ENCODE results near the gene DCPS. TPM values are rescaled to one million over a fixed set of nuclear protein-coding genes. Genes with fewer than 3 reads are reported as not detected.
"Not testable (repeated sequence)": the region's sequence is repeated elsewhere in the genome, so short reads cannot be mapped to it uniquely, and the experiment has no call there.

DCPS gene
- total RNA-seq, 1 experiment from 2014 or later, result 37.4 TPM

DNA sequence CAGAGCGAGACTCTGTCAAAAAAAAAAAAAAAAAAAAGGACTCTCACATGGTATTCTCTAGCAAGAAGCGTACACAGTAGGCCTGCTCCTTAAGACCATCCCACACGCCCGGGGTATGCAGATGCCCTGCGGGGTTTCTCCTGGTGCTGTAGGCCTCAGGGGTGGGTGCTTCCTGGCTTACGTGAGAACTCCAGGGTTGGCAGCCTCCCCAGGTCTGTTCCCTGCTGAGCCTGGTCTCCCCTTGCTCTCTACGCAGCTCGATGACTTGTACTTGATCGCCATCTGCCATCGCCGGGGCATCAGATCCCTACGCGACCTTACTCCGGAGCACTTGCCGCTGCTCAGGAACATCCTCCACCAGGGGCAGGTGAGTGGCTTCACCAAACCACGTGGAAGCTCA lies 39.2 kb downstream of the DCPS start:
- DNase-seq (ENCODE audit: low read depth), result no peak

DNA sequence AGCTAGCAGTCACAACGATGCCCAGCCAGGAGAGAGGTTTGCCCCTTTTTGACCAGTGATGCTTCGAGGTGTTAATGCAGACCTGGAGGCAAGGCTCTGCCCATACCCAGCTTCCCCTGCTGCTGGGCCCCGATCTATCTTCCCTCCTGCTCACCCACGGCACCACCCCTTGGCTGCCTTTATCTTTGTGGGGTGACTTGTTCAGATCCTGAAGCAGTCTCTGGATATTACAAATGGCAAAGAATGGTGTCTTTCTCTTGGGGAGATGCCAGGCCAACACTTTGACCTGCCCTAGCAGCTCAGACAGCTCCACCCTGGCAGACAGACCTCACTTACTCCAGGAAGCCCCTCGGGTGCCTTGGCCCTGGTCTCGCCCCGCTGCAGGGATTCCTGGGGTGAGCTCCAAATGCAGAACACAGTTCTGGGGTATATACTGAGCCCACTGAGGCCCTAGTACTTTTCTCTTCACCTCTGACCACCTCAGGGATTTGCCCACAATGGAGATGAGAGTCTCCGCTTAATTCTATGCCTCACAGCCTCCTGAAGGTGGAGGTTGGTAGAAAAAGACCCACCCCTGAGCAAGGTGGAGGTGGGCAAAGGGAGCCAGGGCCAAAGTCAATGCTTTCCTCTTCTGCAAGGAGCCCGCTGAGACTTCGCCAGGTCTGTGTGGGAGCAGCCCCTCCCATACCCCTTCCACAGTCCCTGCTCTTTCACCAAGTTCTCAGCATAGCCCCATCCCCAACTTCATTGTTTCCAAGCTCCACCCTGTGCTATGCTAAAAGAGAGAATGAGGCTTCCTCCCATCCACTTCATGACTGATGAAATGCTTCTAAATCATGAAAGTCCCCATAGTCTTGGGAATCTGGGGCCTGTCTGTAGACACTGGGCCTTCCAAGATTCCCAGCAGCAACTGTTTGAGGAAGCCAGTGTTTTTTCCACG lies 40.6 kb downstream of the DCPS start:
- DNase-seq (ENCODE audit: low read depth), result no peak

DNA sequence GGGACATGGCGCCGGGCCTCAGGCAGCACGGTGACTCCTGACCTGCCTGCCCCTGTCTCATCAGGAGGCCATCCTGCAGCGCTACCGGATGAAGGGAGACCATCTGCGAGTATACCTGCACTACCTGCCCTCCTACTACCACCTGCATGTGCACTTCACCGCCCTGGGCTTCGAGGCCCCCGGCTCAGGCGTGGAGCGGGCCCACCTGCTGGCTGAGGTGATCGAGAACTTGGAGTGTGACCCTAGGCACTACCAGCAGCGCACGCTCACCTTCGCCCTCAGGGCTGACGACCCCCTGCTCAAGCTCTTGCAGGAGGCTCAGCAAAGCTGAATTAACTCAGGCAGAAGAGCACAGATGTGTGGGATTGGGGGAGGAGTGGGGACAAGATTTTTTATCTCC lies 41.4 kb downstream of the DCPS start:
- no peak for DNase-seq (ENCODE audit: low read depth)

DNA sequence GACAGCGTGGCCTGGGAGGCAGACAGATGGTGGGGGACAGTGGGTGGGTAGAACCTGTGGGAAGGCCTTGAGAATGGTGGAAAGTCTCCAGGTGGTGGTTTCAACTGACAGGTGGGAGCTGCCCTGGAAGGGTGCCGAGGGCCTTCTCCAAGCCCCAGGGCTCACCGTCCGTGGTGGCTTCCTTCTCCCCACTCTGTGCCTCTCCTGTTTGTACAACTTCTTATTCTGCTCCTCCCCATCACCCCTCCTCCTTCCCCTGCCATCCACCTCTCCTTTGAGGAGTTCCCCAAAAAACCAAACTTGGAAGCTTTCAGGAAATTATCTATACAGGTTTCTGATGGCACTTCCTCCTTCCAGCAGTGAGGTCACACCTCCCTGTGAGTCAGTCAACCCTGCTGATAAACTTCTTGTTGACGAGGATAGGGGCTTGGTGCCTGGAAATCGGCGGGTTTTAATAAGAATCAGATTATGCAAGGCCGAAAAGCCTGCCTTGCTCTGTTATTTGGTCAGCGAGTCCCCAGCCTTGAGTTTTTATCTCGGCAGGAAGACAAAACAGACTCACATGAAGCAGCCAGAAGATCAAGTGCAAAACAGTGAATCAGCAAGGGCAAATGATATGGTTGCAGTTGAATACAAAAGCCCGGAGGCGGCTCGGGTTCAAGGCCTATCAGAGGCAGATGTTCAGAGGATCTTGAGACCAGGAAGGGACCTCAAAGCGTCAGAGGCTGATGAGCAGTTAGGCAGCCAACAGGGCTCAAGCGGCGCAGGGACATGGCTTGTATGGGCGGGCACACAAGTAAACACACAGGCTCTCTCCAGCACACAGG lies 42.1 kb downstream of the DCPS start:
- DNase-seq (ENCODE audit: low read depth), result peak; percentile 70

DNA sequence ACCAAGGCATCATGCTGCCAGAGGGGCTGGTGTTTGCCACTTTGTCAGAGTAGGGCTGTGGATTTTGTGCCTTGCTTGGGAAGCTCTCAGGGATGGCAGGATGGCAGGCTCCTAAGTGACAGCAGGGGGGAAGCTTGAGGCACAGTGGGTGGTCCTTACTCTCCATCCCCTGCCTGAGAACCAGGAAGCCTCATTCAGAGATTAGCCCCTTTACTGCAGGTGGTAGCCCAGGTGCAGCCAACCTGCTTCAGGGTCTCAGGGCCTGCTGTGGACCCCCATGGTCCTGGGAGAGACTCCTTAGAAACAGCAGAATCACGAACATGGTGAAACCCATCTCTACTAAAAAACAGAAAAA lies 42.7 kb downstream of the DCPS start:
- no peak for DNase-seq (ENCODE audit: low read depth)

DNA sequence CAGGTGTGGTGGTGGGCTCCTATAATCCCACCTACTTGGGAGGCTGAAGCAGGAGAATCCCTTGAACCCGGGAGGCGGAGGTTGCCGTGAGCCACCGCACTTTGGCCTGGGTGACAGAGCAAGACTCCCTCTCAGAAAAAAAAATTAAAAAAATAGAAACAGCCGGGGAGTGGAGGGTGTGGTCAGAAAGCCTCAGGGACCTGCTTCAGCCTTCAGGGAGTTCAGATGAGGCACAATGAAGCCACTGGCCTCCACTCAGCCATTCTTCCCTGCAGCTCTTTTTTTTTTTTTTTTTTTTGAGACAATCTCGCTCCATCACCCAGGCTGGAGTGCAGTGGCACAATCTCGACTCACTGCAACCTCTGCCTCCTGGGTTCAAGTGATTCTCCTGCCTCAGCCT lies 43.1 kb downstream of the DCPS start:
- not testable (repeated sequence) for DNase-seq (ENCODE audit: low read depth)

DNA sequence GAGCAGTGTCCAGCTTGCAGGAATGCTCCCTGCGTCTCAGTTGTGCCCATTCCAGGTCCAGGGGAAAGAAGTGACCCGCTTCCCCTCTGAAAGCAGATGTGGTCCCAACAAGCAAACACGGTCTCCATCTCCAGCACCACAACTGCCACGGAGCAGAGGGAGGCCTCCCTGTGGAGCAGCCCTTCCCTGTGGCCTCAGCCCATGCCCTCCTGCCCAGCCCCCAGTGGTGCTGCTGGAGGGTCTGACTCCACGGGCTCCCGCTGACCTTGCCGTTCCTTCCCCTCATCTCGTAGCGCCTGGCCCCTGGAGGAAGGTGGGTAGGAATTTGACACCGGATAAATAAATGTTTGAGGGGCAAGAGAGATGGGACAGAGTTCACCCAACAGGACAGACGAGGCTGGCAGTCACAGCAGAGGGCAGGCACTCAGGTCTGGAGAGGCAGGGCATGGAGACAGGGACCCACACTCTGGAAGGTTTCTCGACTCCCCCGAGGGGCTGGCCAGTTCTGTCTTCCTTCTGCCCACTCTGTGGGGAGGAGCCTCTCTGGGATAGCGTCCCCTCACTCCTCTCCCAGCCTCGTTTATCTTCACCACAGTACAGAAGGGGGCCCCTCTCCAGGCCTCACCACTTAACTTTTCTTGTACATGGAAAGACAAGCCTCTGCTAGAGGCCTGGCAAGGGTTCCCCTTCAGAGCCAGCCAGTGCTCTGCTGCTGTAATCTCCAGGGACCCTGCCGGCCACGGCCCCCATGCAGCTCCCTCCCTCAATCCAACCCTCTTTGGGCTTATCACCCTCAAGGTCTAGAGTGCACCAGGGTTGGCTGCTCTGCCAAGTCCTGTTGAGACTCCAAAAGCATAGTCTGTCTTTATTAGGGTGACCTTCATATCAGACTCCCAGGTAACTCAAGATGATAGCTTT lies 44.1 kb downstream of the DCPS start:
- no peak for DNase-seq (ENCODE audit: low read depth)

DNA sequence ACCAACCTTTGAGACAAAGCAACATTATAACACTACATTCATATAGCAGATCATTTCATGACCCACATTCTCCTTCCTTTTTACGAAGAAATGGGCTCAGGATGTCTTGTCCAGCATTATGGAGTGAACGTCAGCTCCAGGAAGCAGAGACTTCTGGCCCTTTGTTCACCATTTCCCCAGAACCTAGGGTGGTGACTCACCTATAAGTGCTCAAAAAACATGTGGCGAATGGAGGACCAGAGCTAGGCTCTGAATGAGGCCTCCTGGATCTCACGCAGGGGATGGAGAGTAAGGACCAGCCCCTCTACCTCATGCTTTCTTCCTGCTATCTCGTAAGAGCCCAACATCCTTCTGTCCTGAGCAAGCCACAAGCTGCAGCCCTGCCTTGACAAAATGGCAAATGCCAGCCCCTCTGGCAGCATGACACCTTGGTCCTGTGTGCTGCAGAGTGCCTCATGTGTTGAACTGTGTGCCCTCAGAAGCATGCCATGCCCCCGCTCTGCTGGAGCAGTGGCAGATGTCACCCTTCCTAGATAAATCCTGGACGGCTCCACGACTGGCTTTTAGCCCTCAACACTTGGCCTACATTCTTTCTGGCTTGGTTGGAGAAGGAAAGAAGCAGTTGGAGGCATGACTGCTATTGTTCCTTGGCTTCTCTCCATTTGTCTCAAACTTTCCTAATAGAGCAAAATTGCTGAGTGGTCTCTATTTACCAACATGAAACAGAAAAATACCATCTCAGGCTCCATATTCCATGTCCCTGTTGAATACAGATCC lies 45.1 kb downstream of the DCPS start:
- DNase-seq (ENCODE audit: low read depth), result no peak

DNA sequence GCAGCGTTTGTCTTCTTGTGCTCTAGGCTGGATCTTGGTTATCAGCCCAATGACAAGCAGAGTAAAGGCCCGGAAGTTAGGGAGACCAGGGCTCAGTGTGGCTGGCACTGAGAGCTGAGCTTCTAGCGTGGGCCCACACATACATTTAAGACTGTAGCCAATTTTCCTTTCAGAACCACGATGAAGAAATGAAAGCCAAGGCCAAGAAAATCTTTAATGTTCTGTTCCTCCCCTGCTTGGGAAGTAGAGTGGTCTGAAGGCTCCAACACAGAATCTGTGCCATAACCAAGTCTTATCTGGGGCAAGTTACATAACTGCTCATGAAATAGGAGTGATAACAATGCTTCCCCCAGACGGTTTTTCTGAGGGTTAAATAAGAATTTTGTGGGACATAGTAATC lies 47.0 kb downstream of the DCPS start:
- DNase-seq (ENCODE audit: low read depth), result no peak

DNA sequence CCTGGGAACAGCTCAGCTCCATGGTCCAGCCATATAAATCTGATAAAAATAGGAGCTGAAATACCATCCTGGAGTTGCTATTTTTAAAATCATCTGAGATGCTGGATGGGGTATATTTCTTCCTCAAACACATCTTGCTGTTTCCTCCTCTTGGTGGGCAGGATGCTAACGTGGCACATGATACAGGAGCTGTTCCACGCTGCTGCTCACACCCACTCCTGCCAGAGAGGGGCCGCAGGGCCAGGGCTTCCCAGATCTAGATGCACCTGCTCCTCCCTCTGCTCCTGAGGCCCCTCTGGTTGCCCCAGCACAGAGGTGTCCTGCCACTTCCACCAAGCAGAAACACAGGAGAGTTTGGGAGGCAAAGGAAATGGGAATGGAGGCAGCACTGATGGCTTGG lies 48.3 kb downstream of the DCPS start:
- DNase-seq (ENCODE audit: low read depth), result no peak

DNA sequence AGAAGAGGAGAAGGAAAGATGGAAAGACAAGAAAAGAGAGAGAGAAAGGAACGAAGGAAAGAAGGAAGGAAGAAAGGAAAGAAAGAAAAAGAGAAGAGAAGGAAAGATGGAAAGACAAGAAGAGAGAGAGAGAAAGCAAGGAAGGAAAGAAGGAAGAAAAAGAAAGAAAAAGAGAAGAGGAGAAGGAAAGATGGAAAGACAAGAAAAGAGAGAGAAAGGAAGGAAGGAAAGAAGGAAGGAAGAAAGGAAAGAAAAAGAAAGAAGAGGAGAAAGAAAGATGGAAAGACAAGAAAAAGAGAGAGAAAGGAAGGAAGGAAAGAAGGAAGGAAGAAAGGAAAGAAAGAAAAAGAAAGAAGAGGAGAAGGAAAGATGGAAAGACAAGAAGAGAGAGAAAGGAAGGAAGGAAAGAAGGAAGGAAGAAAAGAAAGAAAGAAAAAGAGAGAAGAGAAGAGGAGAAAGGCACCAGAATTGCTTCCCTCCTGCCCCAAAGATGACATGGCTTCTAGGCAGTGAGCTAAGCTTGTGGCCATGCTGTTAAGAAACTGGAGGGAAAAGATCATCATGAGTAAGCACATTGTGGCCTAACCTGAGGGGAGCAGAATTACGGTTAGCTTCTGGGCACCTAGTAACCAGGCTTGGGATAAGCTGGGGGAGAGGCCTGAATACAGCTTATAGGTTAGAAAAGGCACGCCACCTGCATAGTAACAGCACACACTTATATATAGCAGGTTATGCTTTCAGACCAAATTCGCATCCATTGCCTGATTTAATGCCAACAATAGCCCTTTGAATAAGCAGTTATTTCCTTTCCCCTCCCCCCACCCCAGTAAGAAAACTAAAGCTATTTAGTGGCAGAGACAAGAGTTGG lies 49.3 kb downstream of the DCPS start:
- DNase-seq (ENCODE audit: low read depth), result peak; percentile 75

DNA sequence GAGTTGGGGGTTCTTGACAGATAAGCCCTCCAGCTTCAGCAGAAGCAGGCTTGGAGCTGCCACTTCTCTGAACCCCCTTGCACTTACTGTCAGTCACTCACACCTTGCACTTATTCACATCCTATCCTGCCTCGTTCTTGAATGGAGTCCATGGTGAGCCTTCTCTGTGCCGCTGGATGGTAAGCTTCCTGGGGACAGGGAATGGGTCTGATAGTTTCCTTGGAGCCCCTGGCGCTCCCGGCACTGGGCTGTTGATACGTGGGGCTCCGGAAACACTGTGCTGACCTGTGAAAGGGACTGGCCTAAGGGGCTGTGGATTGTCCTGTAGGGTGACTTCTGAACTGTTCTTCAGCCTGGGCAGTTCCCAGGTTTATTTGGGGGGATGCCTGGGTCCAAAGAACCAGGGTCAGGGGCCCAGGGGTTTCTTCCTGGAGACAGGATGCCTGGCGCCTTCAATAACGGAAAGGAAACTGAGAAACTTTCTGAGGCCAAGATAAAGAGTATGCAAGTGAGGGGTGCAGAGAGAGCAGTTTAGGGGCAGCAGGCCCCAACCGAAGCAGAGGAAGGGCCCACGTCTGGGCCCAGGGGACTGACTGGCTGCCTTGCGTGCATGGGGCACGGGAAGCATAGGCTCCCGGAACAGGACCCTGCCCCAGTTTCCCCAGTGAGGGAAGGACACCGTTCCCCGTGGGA lies 50.9 kb downstream of the DCPS start:
- DNase-seq (ENCODE audit: low read depth), result no peak

DNA sequence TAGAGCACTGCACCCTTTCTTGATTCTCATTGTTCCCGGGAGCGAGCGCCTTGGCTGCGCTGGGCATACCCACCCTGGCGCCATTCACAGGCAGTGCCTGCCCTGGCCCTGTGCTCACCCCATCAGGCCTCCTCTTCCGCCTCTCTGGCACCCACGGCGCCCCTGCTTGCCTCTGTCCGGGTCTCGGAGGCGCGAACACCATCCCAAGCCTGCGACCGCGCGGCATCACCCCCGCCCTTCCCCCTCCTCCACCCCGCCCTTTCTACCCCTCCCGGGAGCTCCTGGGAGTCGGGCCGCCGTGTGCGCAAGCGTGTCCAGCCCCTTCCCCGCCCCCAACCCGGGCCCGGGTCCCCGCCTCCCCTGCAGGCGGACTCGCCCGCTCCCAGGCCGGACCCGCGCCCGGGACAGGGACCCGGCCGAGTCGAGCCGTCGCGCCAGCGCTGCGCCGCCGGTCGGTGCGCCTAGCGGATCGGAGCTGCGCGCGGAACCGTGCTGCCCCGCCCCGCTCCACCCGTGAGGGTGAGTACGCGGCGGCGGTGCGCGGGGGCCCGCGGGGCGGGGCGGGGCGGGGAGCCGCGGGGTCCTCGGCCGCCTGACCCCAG lies 51.6 kb downstream of the DCPS start, which contains the start of gene ST3GAL4:
Gene ST3GAL4, plus strand, starts transcription at position 363 of the 602 bp plus-strand sequence. CDS start 50,470 bp downstream, outside the sequence.
- DNase-seq (ENCODE audit: low read depth), result peak; percentile 36

DNA sequence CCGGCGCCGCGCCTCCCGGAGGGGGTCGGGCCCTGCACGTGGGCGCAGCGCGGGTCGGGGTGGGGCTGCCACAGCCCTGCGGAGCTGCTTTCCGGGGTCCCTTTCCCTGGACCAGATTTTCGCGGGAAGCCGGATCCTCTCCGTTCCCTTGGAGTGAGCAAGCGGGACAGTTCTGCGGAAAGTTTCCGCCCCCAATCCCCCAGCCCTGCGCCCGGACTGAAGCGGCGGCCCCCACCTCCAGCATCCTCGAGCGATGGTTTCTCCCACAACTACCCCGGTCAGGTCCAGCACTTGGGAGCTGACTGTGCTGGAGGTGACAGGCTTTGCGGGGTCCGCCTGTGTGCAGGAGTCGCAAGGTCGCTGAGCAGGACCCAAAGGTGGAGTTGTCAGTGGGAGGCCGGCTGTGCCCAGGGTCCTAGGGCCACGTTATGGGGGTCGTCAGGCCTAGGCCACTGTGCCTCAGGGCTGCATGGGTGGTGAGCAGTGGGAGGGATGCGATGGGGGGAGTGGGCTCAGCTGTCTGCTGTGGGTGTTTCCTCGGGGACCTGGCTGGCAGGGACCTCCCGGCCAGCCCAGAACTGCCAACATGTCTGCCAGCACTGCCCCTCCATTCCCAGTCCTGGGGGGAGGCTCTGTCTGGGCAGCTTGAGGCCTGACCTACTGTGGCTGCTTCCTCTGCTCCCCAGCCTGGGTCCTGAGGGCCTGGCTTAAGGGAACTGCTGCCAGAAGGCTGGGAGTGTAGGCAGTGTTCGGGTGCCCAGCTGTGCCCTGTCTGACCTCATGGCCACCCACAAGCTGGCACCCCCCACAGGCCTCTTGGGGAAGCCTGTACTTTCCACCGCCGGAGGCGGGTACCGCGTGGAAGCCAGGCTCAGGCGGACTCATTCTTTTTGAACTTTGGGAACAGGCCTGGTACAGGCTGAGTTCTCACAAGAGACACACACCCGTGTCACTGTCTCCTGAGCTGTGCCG lies 52.4 kb downstream of the DCPS start:
- DNase-seq (ENCODE audit: low read depth), result peak; percentile 37

DNA sequence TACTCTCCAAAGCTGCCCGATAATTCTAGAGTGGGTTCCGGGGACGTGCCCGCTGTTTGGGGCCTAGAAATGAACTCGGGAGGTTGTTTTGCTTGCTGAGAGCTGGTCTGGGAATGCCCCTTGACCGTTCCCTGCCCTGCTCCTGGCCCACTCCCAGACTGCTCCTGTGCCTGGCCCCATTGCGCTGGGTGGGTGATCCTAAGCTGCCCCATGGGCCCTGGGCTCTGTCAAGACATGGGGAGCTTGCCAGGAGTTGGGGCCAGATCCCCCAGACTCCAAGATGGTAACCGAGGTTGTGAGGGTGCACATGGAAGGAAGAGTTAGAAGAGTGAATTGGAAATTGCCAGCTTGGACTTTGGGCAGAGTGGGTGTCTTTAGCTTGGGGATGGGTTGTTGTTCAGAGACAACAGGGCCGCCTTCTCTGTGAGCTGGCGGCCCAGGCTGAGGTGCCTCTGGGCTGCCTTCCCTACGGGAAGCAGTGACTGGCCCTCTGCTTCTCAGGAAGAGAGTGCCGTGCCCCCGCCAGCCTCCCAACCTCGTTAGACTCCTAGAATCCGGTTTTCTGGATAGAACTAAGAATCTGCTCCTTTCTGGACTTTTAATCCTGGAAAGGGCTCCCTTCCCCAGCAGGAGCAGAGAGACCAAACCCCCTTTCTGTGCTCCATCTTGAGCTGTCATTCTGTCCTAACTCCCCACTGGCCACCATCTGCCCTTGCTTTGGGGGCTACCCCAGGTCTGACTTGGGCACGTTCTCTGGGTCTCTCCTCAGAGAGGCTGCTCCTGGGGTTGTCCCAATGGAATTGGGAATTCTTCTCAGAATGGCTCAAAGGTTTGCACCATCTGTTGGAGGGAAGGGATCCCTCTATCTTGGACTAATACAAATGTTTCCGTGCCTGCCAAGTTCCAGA lies 53.4 kb downstream of the DCPS start:
- no peak for DNase-seq (ENCODE audit: low read depth)

All from HT1080 (cell line).